Nephron progenitor cell (in vitro differentiated cells): Measurements from ENCODE around the gene ZNF831.

Experiments
- DNase-seq: peaks from one replicate; pipeline ENCODE4 v3.0.0; 2021
- H3K27ac Mint-ChIP-seq: 2 replicates; pipeline ENCODE4 v1.8.0; 2021; ENCODE audit warnings: mild to moderate bottlenecking, moderate library complexity, mixed read lengths
- H3K27me3 Mint-ChIP-seq: 2 replicates; pipeline ENCODE4 v1.8.0; 2021; ENCODE audit warnings: mild to moderate bottlenecking, low read depth, mixed read lengths; ENCODE audit not compliant: poor library complexity
- H3K36me3 Mint-ChIP-seq: 2 replicates; pipeline ENCODE4 v1.8.0; 2021; ENCODE audit warnings: low read depth, mixed read lengths
- H3K4me1 Mint-ChIP-seq: 2 replicates; pipeline ENCODE4 v1.8.0; 2021; ENCODE audit warnings: mixed read lengths
- H3K4me3 Mint-ChIP-seq: 2 replicates; pipeline ENCODE4 v1.8.0; 2021; ENCODE audit warnings: mild to moderate bottlenecking, moderate library complexity, mixed read lengths
- H3K9me3 Mint-ChIP-seq: 2 replicates; pipeline ENCODE4 v1.8.0; 2021; ENCODE audit warnings: mild to moderate bottlenecking, moderate library complexity, mixed read lengths
- CTCF ChIP-seq: fragments of 200-600 bp; sonication (generic); IDR thresholded peaks from 2 replicates; pipeline ENCODE4 v1.5.0; 2021; ENCODE audit warnings: antibody characterized with exemption

Gene ZNF831

GRCh38 chr20:59157064-59157463 is 6.6 kb upstream of the ZNF831 start:
- no peak for DNase-seq
- peaks cover 9% of the 10 kb centered on the region for H3K27me3 Mint-ChIP-seq
- peaks cover 14% of the 10 kb centered on the region for H3K4me1 Mint-ChIP-seq
- TF ChIP-seq CTCF: no peak
- H3K36me3 Mint-ChIP-seq: no peaks in the 10 kb centered on the region
- H3K9me3 Mint-ChIP-seq: no peaks in the 10 kb centered on the region
- no peak overlapping the region for H3K27ac Mint-ChIP-seq
- no peak overlapping the region for H3K4me3 Mint-ChIP-seq

GRCh38 chr20:59157531-59157930 is 6.1 kb upstream of the ZNF831 start:
- no peak for TF ChIP-seq CTCF
- Mint-ChIP-seq H3K27me3 (peaks cover 8% of the 10 kb centered on the region), H3K27ac (no peak overlapping the region), H3K4me3 (no peak overlapping the region), H3K4me1 (peaks cover 14% of the 10 kb centered on the region), H3K9me3 (peaks cover under 1% of the 10 kb centered on the region), H3K36me3 (no peaks in the 10 kb centered on the region)
- DNase-seq: no peak

GRCh38 chr20:59157961-59158541 is 5.6 kb upstream of the ZNF831 start:
- H3K36me3 Mint-ChIP-seq: no peaks in the 10 kb centered on the region
- no peak overlapping the region for H3K27ac Mint-ChIP-seq
- TF ChIP-seq CTCF: no peak
- H3K4me1 Mint-ChIP-seq: peaks cover 14% of the 10 kb centered on the region
- H3K27me3 Mint-ChIP-seq: peaks cover 8% of the 10 kb centered on the region
- no peak for DNase-seq
- no peak overlapping the region for H3K4me3 Mint-ChIP-seq
- peaks cover 6% of the 10 kb centered on the region for H3K9me3 Mint-ChIP-seq

GRCh38 chr20:59158673-59159072 is 4.9 kb upstream of the ZNF831 start:
- Mint-ChIP-seq H3K4me1 (peaks cover 14% of the 10 kb centered on the region), H3K9me3 (peaks cover 10% of the 10 kb centered on the region), H3K4me3 (no peak overlapping the region), H3K27ac (no peak overlapping the region), H3K27me3 (peaks cover 8% of the 10 kb centered on the region), H3K36me3 (no peaks in the 10 kb centered on the region)
- no peak for TF ChIP-seq CTCF
- no peak for DNase-seq

- DNase-seq: no peak
- peaks cover 10% of the 10 kb centered on the region for H3K9me3 Mint-ChIP-seq
- TF ChIP-seq CTCF: no peak
Measured at GRCh38 chr20:59159091-59159490, 4.5 kb upstream of the ZNF831 start.

More at GRCh38 chr20:59159091-59159490, 4.5 kb upstream of the ZNF831 start:
- Mint-ChIP-seq H3K36me3 (no peaks in the 10 kb centered on the region), H3K4me3 (no peak overlapping the region), H3K4me1 (peaks cover 14% of the 10 kb centered on the region), H3K27me3 (peaks cover 8% of the 10 kb centered on the region), H3K27ac (no peak overlapping the region)
